HCT116 (cell line): Measurements from ENCODE around the gene NHSL2.

Experiments
- CBX3 ChIP-seq: IDR thresholded peaks from 2 replicates; pipeline ENCODE4 v1.6.1; 2012; ENCODE audit warnings: low read depth
- CTCF ChIP-seq, 3 experiments: fragments of 200-600 bp in 1 of 3; sonication (generic) in 1 of 3; IDR thresholded peaks in 2 of 3; conservative IDR thresholded peaks in 1 of 3; 2 replicates each; pipeline ENCODE4 v1.5.1; 2012 to 2017; ENCODE audit warnings: low read depth in 2 of 3, low read length in 2 of 3, antibody characterized with exemption in 1 of 3, borderline replicate concordance in 1 of 3, control low read depth in 1 of 3, mild to moderate bottlenecking in 1 of 3, mixed read lengths in 1 of 3, mixed run types in 1 of 3, moderate library complexity in 1 of 3; ENCODE audit not compliant: insufficient read depth in 1 of 3
- EZH2 ChIP-seq: fragments of 200-600 bp; sonication (generic); IDR thresholded peaks from 2 replicates; pipeline ENCODE4 v1.6.1; 2017; ENCODE audit warnings: antibody characterized with exemption, mixed run types
- EZH2phosphoT487 ChIP-seq: fragments of 200-600 bp; IDR thresholded peaks from 2 replicates; pipeline ENCODE4 v1.6.1; 2018; ENCODE audit warnings: antibody characterized with exemption, borderline replicate concordance
- POLR2A ChIP-seq: IDR thresholded peaks from 2 replicates; pipeline ENCODE4 v1.7.0; 2011; ENCODE audit warnings: borderline replicate concordance; ENCODE audit not compliant: insufficient read depth, insufficient read length; ENCODE audit errors: extremely low read depth
- POLR2AphosphoS5 ChIP-seq: IDR thresholded peaks from 2 replicates; pipeline ENCODE4 v1.6.1; 2011; ENCODE audit warnings: mild to moderate bottlenecking, low read depth, low read length, moderate library complexity
- RAD21 ChIP-seq: IDR thresholded peaks from 2 replicates; pipeline ENCODE4 v1.6.1; 2012; ENCODE audit warnings: low read depth, mild to moderate bottlenecking
- SIN3A ChIP-seq: IDR thresholded peaks from 2 replicates; pipeline ENCODE4 v1.6.1; 2012; ENCODE audit warnings: low read depth
- SP1 ChIP-seq: IDR thresholded peaks from 2 replicates; pipeline ENCODE4 v1.6.1; 2012; ENCODE audit warnings: low read depth
- ZNF274 ChIP-seq: fragments of 200-500 bp; sonication (Bioruptor generic); IDR thresholded peaks from 2 replicates; pipeline ENCODE4 v1.6.1; 2014; ENCODE audit warnings: mild to moderate bottlenecking, low read depth, low read length, inconsistent platforms

GRCh38 chrX:71885099-71885498 lies 25.5 kb upstream of the NHSL2 start:
- TF ChIP-seq CTCF (IDR thresholded peaks at IDR 0.05 in 2 of 3, conservative IDR thresholded peaks at IDR 0.05 in 1 of 3; ENCODE audit: borderline replicate concordance in 1 of 3, insufficient read depth in 1 of 3, low read depth in 2 of 3, low read length in 2 of 3) (no peak), RAD21 (no peak), POLR2A (no peak), ZNF274 (no peak), EZH2phosphoT487 (no peak), POLR2AphosphoS5 (no peak), SP1 (no peak), CBX3 (no peak), SIN3A (no peak), EZH2 (no peak)
